Activated CD4-positive, alpha-beta T cell treated with anti-CD3 and anti-CD28 coated beads, Interleukin-2, Interleukin-4, amounts not matched to agents 100 ng/mL and 50 ng/mL, durations not matched to agents 16 hours and 8 hours (primary cell): Measurements from ENCODE around the gene MYO16.
"Not testable (repeated sequence)": the region's sequence is repeated elsewhere in the genome, so short reads cannot be mapped to it uniquely, and the experiment has no call there.

Experiments used
- DNase-seq: peaks from one replicate; pipeline ENCODE4 v3.0.0-alpha.2; 2020; ENCODE audit warnings: low spot score

MYO16 gene

DNA sequence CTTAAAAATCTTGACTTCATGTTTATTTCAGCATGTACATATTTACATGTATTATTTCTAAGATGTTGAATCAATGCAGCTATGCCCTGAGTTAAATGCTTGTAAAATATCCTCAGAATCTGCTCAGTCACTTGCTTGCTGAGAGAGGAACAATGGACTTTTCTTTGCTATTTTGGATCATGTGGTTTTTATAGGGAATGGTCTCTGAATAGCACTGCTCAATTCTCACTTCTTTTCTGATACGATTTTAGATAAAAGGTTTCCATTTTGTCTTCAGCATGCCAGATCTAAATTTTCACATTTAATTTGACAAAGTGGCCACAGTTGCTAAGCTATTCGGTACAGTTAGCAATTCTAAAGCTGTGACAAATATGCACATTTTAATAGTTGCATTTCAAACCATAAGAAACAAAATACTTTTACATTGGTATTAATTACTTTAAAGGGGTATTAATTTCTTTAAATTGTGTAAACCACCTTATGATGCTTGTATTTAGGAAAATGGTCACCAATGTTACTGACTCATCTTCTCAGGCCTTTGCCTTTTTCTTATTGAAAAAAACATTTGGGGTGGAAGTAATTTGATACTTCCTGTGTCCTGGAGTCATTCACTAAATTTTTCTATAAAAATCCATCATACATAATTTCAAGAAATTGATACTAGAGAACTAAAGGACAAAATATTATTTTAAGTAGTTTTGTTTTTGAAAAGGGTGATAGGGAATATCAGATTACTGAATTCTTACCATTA, 113.5 kb downstream of the MYO16 start:
- DNase-seq = no peak

DNA sequence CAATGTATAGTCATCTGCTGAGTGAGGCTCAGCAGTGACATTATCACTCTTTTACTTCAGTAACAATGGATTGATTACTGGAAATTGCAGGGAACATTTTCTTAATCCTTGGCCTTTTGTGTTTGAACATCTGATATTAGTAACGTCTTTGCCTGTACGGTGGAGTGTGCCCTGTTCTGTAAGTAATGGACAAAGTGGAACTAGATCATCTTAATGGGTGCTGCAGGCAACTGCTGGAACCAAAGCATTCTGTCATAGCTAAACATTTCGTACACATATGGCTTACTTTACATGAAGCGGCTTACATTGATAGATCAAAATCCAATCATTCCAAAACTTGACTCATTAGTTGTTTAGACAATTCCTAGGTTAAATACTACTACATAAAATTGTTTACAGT, 114.1 kb downstream of the MYO16 start:
- no peak for DNase-seq

GRCh38 chr13:108747843-108748242, 118.4 kb downstream of the MYO16 start:
- DNase-seq = no peak

DNA sequence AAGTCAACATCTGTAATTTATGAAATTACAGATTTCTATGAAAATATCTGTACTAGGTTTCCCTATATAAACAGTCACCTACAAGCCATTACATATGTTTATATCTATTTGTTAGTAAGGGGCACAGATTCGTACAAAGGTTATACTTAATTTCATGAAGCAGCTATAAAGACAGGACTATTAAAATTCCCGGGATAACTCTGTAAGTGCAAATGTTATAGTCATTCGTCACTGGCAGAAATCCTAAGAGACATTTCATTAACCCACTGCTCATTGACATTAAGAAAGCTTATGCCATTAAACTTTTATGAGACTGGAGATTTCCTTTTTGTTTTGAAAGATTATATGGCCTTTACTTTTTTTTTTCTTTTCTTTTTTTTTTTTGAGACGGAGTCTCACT, 122.9 kb downstream of the MYO16 start:
- DNase-seq = no peak

GRCh38 chr13:108755083-108755482, 125.7 kb downstream of the MYO16 start:
- peak; percentile 3 for DNase-seq

DNA sequence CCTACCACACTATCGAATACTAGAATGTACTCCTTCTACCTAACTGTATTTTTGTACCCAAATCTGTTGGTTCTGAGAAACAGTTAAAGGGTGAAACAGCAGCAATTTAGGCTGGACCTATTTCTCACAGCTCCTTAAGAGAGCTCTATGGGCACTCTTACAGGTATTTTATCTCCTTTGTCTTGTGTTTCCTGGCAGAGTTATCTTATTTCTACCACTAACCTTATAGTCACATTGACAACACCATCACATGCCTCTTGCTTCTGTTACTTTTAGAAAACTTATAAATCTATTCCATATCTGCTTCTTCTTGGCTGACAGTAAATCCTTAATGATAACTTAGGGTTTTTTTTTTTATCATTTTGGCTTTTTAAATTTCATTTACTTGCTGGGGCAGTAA, 130.7 kb downstream of the MYO16 start:
- DNase-seq = no peak

DNA sequence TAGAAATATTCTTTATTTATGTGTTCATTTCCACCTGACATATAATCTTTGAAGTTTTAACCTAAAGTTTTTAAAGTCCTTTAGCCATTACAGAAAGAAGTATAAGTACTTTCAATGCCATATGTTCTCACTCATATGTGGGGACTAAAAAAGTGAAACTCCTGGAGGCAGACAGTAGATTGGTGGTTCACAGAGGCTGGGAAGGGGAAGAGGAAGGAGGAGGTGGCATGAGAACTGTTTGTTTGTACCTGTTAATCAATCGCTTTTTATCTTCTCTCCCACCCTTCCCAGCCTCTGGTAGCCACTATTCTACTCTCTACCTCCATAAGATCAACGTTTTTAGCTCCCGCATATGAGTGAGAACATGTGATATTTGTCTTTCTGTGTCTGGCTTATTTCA, 131.1 kb downstream of the MYO16 start:
- no peak for DNase-seq

- no peak for DNase-seq
Measured at GRCh38 chr13:108768035-108768434, 138.6 kb downstream of the MYO16 start.

DNA sequence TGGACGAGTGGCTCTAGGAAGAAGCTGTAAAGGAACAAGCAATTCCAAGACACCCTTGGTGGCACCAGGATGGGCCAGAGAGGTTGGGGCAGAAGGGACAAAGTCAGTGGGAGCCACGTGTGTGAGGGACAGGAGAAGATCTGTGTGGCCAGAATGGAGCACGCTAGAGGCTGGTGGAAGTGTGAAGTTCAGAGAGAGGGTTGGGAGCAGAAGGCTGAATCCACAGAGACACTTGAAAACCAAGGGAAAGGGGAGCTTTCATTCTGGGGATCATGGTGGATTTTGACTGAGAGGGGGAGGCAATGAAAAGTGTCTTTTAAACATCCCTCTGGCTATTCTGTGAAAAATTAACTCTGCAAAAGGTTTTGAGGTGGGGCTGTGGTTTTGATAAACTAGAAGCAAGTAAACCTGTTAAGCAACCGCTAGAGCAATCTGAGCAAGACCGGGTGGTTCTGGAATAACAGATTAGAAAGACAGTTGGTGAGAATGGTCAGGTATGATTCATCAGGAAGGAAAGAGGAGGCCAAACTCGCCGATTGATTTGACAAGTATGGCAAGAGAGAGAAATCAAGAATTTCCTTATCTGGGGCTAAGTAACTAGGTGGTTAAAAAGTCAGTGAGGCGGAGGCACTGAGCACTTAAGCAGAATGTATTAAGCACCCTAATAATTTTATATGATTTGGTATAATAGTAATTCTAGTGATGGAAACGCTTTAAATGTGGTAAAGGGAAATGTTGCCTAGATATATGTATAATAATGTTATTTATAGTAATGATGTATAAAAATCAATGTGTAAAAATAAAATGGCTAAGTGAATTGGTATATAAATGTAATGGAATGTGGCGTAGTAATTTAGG, 140.0 kb downstream of the MYO16 start:
- peak; percentile 0 for DNase-seq

DNA sequence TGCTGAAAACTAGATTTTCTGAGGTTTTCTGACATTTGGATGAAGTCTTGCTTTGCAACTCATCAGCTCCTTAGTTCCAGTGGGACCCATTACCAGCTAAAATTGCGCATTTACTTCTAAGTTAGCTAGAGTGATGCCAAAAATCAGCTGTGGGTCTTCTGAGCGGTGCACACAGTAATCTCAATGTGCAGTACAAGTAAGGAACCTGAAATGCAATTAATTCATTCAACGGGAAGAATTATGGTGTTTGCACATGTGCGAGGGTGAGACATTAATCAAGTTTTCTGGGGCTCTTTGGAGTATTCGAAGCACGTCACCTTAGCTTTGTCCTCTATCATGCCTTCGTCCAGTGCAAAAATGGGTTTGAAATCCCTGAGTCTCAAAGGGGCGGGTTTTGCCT, 146.2 kb downstream of the MYO16 start:
- no peak for DNase-seq

DNA sequence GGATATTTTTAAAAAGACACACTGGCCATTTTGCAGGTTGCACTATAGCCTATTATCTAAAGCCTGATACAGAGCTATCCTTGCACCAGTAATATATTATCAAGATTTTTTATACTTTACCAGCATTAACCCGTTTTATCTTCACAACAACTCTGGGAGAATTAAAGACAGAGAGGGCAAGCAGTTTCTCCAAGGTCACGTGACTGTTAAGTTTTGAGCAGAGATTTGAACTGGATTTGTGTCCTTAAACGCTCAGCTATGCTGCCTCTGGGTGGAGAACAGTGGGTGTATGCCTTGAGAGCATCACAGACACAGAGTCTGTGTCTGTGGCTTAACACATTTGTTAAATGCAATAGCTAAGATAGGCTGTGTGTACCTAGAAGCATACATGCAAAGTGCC, 147.2 kb downstream of the MYO16 start:
- DNase-seq = no peak

GRCh38 chr13:108777421-108778420, 148.3 kb downstream of the MYO16 start:
- DNase-seq = no peak

DNA sequence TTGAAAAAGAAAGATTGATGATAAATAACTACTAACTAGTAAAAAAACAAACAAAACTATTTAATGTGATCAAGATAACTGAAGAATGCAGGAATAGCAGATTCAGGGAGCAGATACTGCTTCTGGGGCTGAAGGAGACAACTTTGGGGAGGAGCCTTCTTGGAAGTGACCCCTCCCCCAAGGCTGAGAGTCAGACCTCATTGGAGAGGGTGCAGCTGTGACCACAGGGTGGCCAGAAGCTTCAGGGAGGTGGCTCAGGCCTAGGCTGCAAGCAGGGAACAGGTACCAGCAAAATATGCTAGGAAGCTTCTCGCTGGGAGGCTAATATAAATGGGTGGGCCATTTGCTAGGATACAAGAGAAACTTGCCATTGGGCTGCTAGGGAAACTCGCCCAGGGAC, 149.9 kb downstream of the MYO16 start:
- no peak for DNase-seq

DNA sequence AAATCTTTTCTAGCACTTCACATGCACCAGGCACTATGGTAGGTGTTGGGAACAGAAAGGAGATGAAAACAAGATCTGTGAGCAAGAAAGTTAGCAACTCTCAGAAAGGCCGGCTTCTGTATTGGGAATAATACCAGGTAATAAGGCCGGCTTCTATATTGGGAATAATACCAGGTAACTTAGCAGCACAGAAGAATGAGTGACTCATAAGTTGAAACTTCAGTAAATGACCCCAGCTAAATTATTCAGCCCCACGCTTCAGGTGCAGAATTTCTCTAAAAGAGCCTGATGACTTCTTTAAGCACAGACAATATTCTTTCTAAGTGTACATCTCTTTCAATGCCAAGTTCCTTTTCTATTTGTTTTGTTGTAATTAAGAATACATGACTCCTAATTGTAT, 151.3 kb downstream of the MYO16 start:
- DNase-seq = no peak

DNA sequence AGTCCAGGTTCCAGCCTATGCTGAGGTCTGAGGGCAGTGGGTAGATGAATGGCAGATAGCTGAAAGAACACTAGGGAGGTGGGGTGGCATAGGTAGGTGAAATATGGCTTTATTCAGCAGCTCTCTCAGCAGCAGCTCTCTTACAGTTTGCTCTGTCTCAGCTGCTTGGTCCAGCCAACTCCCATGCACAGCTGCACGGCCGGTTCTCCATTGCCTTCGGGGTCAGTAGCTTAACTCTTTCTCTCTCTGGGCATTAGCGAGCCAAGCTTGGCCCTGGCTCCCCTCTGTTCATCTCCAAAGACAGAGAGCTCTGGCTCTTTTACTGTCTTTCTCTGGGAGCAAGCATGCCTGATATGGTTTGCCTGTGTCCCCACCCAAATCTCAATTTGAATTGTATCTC, 151.9 kb downstream of the MYO16 start:
- no peak for DNase-seq

DNA sequence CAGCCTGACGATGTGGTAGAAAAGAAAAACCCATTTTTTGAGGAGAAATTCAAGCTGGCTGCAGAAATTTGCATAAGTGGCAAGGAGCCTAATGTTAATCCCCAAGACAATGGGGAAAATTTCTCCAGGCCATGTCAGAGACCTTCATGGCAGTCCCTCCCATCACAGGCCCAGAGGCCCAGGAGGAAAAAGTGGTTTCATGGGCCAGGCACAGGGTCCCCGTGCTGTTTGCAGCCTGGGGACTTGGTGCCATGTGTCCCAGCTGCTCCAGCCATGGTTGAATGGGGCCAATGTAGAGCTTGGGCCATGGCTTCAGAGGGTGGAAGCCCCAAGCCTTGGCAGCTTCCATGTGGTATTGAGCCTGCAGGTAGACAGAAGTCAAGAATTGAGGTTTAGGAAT, 153.1 kb downstream of the MYO16 start:
- not testable (repeated sequence) for DNase-seq

DNA sequence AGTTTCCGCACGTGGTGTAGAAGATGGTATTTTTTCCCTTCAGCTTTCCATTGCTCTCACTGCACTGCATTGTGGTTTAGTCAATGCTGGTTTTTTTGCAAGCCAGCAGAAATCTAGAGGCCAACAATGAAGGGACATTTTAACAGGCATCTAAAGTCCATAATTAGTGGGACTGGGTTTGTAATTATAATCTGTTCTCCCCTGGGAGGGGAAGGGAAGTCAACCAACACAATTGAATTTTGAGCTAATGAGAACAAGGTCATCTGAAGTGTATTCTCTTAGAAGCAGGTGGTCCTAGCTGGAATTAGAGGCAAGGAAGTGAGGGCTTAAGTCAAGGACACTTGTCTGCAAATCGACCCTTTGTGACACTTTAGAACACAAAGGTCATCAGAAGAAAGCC, 156.4 kb downstream of the MYO16 start:
- DNase-seq = no peak

DNA sequence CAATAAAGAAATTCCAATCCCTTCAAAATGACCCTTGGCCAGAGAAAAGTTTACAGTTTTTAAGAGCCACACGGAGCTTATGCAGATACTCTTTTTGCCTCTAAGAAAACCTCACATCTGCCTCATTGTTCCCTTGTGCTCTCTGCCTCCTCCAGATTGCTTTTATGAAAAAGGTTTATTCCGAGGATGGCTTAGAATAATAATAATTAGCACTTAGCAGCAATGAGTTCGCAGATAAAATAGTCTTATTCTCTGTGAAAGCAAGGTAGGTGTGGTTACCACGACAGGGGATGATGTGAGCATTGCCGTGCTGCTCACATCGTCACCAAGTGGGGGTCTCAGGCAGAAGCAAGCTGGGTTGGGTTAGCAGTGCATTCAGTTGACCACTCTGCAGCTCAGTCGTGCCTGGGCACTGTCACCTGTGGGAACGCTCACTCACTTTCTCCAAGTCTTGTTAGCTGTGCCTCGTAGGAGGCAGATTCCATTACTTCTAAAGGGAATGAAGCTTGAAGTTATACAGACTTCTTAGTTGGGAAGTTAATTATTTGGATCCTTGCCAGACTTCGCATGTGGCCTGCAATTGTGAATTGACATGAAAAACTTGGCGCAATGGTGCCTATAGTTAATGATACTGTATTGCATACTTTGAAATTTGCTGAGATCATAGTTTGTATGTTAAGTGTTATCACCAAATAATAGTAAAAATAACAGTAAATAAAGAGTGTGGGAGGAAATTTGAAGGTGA, 157.2 kb downstream of the MYO16 start:
- DNase-seq = no peak

DNA sequence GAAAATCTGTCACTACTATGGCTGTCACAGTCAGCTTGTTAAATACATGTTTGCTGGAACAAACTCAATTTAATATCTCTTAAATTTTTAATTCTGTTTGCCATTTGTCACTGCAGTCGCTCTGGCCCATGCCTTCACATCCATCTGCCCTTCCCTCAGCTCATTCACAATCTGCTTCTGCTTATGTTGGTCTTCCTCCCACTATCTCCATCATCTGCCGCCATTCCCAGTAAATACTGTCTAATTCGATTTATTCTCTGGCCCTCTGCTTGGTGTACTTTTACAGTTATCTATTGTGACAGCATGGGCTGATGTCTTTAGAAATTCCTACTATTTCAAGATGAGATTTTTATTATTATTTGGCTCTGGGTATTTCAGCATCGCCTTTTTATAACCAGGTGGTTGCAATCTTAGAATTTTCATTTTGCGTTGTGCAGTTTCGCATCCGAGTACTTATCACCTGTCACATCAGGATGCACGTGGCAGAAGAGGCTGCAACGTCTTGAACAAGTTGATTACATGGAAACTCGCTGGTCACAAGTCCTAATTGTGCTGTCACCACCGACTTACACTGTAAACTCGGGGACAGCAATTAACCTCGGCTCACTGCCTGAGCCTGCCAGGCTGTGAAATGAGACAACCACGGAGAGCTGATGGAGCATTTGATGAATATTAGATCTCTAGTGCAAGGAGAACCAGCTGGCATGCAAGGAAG, 158.4 kb downstream of the MYO16 start:
- DNase-seq = no peak

GRCh38 chr13:108789476-108789875, 160.1 kb downstream of the MYO16 start:
- DNase-seq = no peak

- DNase-seq = no peak
Measured at GRCh38 chr13:108795841-108796240, 166.4 kb downstream of the MYO16 start.
